Coronary artery (tissue), 2 donors: ENCODE results near the gene CAPN8.

Experiments
- DNase-seq: peaks from one replicate; pipeline ENCODE4 v3.0.0-alpha.2; 2017; ENCODE audit warnings: low spot score
- H3K27ac ChIP-seq, 2 donors: fragments of 200-600 bp; sonication (generic); one replicate each; pipeline ENCODE4 v1.5.1; 2016 to 2019
- H3K4me3 ChIP-seq: fragments of 200-600 bp; sonication (generic); 2 replicates; pipeline ENCODE4 v1.5.1; 2016; ENCODE audit warnings: mild to moderate bottlenecking, moderate library complexity
- TF ChIP-seq, protein P1 (sequence below): fragments of 200-600 bp; sonication (generic); IDR thresholded peaks from one replicate; pipeline ENCODE4 v1.5.1; 2019; ENCODE audit warnings: antibody characterized with exemption

CAPN8 gene

DNA sequence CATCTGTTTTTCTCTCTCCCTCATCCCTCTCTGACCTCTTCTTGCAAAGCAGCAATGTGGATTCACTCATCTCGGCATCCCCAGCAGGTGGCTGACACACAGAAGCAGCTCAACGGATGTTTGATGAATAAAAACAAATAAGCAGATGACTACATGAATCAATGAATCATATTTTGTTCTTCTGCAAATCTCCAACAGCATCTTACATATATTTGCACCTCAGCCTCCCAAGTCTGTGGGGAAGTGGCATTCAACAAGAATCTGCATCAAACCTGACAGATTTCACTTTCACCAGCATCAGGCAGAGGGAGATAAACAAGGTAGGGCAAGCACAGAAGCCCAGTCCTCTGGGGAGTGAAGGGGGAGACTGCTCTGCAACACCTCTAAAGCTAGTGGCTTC lies 34.0 kb downstream of the CAPN8 start:
- Histone ChIP-seq H3K4me3 (no peak overlapping the region), H3K27ac (no peak overlapping the region)
- no peak for DNase-seq
- TF ChIP-seq, protein P1, sequence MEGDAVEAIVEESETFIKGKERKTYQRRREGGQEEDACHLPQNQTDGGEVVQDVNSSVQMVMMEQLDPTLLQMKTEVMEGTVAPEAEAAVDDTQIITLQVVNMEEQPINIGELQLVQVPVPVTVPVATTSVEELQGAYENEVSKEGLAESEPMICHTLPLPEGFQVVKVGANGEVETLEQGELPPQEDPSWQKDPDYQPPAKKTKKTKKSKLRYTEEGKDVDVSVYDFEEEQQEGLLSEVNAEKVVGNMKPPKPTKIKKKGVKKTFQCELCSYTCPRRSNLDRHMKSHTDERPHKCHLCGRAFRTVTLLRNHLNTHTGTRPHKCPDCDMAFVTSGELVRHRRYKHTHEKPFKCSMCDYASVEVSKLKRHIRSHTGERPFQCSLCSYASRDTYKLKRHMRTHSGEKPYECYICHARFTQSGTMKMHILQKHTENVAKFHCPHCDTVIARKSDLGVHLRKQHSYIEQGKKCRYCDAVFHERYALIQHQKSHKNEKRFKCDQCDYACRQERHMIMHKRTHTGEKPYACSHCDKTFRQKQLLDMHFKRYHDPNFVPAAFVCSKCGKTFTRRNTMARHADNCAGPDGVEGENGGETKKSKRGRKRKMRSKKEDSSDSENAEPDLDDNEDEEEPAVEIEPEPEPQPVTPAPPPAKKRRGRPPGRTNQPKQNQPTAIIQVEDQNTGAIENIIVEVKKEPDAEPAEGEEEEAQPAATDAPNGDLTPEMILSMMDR: no peak

DNA sequence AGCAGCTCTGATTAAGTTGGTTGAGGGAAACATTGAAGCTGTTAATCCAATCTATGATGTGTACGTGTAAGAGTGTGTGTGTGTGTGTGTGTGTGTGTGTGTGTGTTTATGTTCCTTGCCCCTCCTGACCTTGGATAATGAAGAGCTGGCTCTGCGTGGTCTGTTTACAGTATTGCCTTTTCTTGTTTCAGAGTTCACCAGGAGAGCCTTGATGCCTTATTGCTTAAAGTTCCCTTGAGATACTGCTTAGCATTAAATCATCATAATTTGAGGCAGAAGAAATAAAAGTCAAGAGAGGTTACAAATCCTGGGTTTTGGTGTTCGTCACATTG lies 36.4 kb downstream of the CAPN8 start:
- H3K4me3 ChIP-seq: no peak overlapping the region
- TF ChIP-seq, protein P1: no peak
- DNase-seq: no peak
- H3K27ac ChIP-seq: no peak overlapping the region

GRCh38 chr1:223628233-223629125 lies 37.0 kb downstream of the CAPN8 start:
- TF ChIP-seq, protein P1: peak; percentile 10
- Histone ChIP-seq H3K27ac (no peak overlapping the region), H3K4me3 (no peak overlapping the region)
- DNase-seq: no peak

DNA sequence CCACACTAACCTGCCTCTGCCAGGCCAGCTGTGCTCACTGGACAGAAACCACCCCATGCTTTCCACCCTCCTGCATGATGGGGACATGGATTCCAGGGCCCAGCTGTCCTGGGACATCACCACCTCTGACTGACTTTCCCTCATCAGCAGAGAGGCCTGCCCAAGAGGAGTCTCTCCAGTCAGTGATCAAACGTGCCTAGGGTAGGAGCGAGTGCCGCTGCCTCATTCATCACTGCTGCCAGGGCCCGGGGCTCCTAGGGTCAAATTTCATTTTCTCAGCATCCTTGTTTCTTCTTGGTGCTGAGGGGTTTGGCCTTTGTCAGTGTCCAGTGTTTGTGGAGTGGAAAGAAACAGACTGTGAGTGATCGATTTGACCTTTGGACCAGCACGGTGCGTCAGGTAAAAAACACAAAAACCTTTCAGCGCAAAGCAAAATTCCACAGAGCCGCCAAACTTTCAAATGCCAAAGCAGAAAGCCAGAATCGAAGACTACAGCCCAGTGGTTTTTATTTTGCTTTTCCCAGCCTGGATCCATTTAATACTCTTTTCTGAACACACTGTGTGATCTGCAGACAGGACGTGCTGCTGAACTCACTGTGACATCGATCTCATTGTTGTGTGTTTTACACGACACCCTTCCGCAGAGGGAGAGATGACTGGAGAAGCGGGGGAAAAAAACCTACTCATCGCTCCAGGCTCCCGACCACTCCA lies 43.2 kb downstream of the CAPN8 start:
- TF ChIP-seq, protein P1: no peak
- Histone ChIP-seq H3K27ac (no peak overlapping the region), H3K4me3 (no peak overlapping the region)
- no peak for DNase-seq

DNA sequence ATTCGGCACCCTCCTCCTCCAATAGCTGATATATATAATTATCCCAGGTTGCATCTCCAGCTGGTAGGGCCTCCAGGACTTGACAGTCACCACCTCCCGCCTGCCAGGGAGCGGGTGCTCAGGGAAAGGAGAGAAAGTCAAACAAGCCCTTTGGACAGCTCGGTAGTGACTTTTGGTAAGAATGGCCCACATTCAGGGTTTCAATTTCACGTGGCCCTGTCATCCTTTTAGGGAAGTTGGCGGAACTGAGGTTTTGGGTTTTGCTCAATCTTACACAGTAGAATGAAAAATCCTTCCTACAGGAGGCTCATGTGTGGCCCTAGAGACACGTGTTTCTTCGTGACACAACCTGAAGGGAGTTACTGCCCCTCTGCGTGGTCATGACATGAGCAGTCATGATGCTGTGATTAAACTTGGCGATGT lies 44.2 kb downstream of the CAPN8 start:
- TF ChIP-seq, protein P1: no peak
- no peak overlapping the region for H3K27ac ChIP-seq
- H3K4me3 ChIP-seq: no peak overlapping the region
- no peak for DNase-seq

DNA sequence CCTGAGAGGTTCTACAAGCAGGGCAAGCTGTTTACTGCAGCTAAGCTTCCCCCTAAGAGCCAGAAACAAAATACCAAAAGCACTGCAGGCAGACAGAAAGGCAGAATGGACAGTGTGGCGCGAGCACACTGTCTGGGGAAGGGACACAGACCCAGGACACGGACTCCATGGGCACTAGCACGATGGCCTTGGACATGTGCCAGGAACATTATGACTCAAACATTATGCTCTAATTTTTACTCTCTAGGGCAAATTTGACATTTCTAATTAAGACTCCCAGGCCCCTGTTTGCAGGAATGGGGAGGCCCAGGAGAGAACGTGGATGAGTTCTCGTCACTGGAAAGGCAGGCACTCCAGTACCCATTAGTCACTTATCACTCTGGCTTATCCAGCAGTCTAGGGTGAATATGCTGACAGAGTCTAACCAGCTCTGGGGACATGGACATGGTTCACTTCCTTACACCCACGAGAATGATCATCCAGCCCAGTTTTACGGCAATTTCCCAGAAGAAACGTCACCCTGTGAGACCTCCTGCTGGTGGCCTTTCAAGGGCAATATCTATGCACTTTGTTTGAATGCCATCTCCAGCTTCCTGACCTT lies 45.1 kb downstream of the CAPN8 start:
- TF ChIP-seq, protein P1: no peak
- H3K27ac ChIP-seq: no peak overlapping the region
- no peak overlapping the region for H3K4me3 ChIP-seq
- no peak for DNase-seq
